OCI-LY1 (cell line): ENCODE data around the gene NUP88.

Experiments
- EZH2 ChIP-seq: fragments of 200-600 bp; sonication (generic), shearing (Covaris generic); IDR thresholded peaks from 2 replicates; pipeline ENCODE4 v1.8.0; 2017; ENCODE audit warnings: borderline replicate concordance, mixed run types, mild to moderate bottlenecking, antibody characterized with exemption, low read length, moderate library complexity, mixed read lengths
- TF ChIP-seq, protein P1 (sequence below): fragments of 200-600 bp; sonication (generic), shearing (Covaris generic); IDR thresholded peaks from 2 replicates; pipeline ENCODE4 v1.5.1; 2017; ENCODE audit warnings: mild to moderate bottlenecking, antibody characterized with exemption, low read length, moderate library complexity, mixed read lengths

DNA sequence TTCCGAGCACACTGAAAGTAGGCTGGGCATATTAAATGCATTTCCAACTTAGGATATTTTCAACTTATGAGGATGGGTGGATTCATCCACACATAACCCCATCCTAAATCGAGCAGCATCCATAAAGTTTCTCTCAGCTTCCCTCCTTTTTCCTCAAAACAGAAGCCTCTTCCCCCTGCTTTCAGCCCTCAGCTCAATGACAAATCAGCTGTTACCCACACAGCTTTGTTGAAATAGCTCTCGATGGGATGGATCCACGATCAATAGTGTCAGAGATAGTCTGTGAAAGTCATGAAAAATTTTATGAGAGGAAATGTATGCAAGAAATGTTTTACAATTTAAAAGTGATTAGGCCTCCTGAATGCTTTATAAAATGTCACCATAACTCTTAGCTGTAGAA lies 46.8 kb upstream of the NUP88 start:
- TF ChIP-seq, protein P1, sequence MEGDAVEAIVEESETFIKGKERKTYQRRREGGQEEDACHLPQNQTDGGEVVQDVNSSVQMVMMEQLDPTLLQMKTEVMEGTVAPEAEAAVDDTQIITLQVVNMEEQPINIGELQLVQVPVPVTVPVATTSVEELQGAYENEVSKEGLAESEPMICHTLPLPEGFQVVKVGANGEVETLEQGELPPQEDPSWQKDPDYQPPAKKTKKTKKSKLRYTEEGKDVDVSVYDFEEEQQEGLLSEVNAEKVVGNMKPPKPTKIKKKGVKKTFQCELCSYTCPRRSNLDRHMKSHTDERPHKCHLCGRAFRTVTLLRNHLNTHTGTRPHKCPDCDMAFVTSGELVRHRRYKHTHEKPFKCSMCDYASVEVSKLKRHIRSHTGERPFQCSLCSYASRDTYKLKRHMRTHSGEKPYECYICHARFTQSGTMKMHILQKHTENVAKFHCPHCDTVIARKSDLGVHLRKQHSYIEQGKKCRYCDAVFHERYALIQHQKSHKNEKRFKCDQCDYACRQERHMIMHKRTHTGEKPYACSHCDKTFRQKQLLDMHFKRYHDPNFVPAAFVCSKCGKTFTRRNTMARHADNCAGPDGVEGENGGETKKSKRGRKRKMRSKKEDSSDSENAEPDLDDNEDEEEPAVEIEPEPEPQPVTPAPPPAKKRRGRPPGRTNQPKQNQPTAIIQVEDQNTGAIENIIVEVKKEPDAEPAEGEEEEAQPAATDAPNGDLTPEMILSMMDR = no peak
- no peak for TF ChIP-seq EZH2
